HG03196 (cell line): Measurements from ENCODE around the gene PHYH.
"Not testable (repeated sequence)": the region's sequence is repeated elsewhere in the genome, so short reads cannot be mapped to it uniquely, and the experiment has no call there.

ENCODE experiments used
- ATAC-seq: cut with Tn5 transposase; IDR thresholded peaks from one replicate; pipeline ENCODE4 v1.9.1; 2021; ENCODE audit not compliant: unreplicated experiment

The PHYH gene

GRCh38 chr10:13272164-13272571, 27.7 kb downstream of the PHYH start:
- ATAC-seq: peak; percentile 32

DNA sequence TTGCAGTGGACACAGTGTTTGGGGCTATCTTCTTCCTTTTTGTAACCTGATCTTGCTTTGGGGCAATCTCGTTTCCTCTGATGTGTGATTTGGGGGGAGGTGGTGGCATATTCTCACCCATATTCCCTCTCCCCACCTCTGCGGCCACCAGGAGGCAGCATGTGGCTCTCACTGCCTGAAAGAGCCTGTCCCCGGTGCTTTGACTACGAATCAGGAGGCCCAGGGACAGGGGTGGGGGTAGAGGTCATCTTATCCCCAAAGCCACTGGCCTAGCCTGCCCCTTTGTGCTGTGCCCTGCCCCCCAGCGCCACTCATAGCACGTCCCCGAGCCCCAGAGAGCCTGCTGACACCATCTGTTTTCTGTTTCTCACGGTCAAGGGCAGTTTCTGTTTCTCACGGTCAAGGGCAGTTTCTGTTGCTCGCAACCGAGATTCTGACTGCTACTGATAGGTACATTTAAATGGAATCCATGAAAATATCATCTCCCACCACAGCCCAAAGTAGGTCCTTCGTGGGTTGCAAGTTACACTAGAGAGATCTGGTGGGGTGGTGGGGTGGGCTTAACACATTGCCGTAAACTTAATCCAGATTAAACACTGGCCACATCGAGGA, 28.2 kb downstream of the PHYH start:
- peak; percentile 84 for ATAC-seq

- ATAC-seq: no peak
Measured at GRCh38 chr10:13270877-13271551, 28.9 kb downstream of the PHYH start.

DNA sequence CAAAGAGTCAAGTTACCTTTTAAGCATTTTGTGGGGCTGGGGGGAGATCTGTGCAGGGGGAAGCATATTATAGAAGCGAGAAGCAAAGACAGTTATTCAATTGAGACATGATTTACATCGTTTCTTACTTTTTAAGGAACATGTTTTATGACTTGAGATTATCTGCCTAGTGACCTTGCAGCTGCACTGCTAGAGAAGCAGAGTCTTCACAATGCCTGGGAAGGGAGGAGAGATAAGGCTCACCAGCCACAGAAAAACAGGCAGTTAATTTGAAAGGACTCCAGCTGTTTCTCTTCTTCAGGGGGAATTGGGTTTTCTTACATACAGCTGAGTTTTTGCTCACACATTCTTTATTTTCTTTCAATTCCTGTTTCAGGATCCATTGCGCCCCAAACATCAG, 31.0 kb downstream of the PHYH start:
- no peak for ATAC-seq

DNA sequence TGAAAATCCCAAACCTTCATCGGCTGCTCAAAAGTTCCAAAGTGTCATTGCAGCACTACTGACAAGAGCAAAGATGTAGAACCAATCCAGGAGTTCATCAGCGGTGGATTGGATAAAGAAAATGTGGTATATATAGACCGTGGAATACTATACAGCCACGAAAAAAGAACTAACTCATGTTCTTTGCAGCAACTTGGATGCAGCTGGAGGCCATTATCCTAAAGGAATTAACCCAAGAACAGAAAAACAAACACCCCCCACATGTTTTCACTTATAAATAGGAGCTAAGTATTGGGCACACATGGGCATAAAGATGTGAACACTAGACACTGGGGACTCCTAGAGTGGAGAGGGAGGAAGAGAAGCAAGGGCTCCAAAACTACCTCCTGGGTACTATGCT, 31.6 kb downstream of the PHYH start:
- ATAC-seq: no peak

- ATAC-seq: no peak
Measured at GRCh38 chr10:13263591-13263990, 36.3 kb downstream of the PHYH start.

DNA sequence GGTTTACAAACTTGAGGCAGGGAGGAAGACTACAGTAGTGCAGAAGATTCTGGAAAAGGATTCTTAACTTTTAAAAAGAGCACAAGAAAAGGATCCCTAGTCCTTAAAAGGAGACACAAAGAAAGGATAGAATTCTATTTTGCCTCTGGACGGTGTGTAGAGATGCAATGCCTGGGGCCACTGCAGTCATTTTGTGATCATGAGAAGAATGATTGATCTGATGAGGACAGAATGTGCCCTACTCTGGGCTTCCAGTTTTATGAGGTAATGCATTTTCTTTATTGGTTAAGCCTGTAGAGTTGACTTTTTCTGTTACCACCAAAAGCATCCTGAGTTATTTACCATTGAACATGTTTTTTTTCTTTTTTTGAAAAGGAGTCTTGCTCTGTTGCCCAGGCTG, 37.4 kb downstream of the PHYH start:
- no peak for ATAC-seq

- no peak for ATAC-seq
Measured at GRCh38 chr10:13257621-13258140, 42.2 kb downstream of the PHYH start.

DNA sequence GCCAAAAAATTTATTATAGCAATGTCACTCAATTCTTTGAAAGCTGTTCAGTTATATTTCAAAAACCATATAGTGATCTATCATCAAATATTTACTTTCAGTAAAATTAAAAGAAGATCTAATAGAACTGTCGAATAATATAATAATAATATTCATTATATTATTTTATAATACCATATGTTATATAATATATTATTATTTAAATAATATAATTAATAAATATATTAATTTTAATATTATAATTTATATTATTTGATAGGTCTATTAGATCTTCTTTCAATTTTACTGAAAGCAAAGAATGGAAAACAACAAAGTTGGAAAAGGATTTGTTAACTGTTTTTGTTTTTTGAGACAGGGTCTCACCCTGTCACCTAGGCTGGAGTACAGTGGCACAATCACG, 43.2 kb downstream of the PHYH start:
- no peak for ATAC-seq

DNA sequence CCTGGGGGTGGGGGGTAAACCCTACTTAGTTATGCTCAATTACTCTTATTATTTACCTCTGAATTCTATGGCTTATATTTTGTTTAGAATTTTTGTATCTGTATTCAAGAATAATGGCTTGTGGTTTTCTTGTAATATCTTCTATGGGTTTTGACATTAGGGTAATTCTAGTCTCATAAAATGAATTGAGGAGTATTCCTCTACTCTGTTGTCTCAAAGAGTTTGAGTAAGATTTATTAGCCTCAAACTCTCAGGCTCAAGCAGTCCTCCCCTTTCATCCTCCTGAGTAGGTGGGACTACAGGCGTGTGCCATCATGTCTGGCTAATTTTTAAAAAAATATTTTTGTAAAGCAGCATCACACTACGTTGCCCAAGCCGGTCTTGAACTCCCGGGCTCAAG, 46.1 kb downstream of the PHYH start:
- no peak for ATAC-seq

- no peak for ATAC-seq
Measured at GRCh38 chr10:13247784-13248183, 52.1 kb downstream of the PHYH start.

DNA sequence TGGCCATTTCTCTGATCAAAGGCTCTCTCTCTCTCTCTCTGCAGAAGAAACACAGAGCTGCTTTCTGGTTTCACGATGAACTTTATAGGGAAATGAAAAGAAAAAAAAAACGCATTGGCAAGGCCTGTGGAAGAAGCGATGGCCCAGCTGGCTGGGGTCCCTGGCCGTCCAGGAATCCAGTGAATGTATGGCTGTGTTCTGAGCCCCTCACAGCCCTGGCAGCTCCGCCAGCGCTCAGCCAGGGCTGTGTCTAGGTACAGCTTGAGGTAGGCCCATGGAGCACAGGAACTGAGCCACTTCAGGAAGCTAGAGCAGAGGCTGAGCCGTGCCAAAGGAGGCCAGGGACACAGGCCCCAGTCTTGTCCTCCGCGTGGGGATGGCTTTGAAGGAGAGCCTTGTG, 52.6 kb downstream of the PHYH start:
- ATAC-seq: no peak

DNA sequence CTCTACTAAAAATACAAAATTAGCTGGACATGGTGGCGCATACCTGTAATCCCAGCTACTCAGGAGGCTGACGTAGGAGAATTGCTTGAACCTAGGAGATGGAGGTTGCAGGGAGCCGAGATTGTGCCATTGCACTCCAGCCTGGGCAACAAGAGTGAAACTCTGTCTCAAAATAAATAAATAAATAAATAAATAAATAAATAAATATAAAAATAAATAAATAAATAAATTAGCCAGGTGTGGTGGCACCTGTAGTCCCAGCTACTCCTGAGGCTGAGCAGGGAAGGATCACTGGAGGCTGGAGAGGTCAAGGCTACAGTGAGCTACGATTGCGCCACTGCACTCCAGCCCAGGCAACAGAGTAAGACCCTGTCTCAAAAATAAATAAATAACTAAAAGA, 57.6 kb downstream of the PHYH start:
- ATAC-seq: not testable (repeated sequence)

- ATAC-seq: no peak
Measured at GRCh38 chr10:13241613-13242012, 58.3 kb downstream of the PHYH start.

- no peak for ATAC-seq
Measured at GRCh38 chr10:13239923-13240322, 59.9 kb downstream of the PHYH start.

- ATAC-seq: no peak
Measured at GRCh38 chr10:13238271-13239077, 61.4 kb downstream of the PHYH start.

DNA sequence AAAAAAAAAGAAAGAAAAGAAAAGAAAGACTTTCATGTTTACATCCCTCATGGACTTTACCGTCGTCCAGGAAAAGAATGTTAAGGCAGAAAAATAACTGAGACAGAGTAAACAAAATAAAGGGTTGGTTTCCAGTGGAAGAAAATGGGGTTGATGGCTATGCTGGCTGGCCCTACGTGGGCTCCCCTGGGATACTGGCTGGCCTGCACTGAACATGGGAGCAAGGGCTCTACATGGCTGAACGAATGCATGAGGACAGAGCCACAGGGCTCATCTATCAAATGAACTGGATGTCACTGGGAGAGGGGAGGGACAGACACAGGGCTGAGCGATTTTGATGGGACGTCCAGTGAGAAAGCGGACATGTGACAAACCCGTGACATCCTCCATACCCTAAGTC, 63.2 kb downstream of the PHYH start:
- no peak for ATAC-seq

- ATAC-seq: not testable (repeated sequence)
Measured at GRCh38 chr10:13234736-13235135, 65.1 kb downstream of the PHYH start.

DNA sequence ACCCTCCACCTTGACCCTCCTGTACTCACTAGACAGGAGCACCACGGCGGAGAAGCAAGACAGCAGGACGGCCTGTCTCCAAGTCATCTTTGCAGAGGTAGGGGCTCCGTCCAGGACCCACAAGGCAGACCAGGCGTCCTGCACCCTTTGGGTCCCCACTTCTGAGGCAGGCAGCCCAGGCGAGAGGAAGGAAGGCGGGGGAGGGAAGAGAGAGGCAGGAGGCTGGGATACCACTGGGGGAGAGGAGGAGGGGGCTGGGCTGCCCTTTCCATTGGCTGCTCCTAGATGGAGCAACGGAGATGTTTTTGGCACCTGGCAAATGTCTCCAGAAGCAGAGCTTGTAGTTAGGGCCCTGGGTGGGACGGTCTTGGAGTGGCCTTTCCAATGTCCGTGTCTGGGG, 65.7 kb downstream of the PHYH start, which contains the start of gene UCMA:
Gene UCMA, minus strand, starts transcription at position 203 of the 400 bp plus-strand sequence. Its CDS starts 116 bp downstream, at position 87.
- no peak for ATAC-seq

DNA sequence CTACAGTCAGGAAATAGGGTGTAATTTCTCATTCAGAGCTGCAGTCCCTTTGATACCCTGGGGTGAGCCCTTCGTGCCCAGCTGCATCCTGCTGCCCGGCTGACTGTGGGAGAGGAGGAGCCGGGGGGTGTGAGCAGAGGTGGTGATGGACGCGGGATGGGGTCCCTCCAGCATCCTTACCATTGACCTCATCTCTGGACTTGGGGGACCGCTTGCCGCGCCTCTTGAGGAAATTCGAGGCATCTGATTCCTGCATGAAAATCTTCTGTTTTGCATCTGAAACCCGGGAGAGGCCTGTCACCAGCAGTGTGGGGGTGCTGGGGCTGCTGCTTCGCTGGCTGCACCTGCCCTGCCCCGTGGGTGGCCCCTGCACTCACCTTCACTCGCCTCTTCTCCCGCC, 66.5 kb downstream of the PHYH start:
- no peak for ATAC-seq

DNA sequence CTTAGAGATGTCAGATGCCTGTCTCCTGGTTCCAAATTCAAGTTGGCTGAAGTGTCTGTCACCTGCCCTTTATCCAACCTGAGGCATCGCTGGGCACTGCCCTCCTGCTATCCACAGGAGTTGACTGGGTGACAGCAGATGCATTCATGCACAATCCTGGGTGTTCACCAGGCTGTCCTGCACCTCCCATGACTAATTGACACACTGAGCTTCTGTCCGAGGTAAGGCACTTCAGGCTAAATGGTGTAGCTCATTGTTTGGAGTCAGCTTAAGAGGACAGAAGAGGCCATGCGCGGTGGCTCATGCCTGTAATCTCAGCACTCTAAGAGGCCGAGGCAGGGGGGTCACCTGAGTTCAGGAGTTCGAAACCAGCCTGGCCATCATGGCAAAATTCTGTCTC, 68.1 kb downstream of the PHYH start:
- ATAC-seq: no peak

- no peak for ATAC-seq
Measured at GRCh38 chr10:13231190-13231589, 68.7 kb downstream of the PHYH start.
